Measurements from ENCODE around the gene XAB2.

GRCh38 chr19:7600721-7601120 lies 28.6 kb downstream of the XAB2 start:
- no peak for TF ChIP-seq CTCF (IDR thresholded peaks at IDR 0.05)
- no peak for TF ChIP-seq POLR2A (IDR thresholded peaks at IDR 0.05)
